ENCODE measurements around the gene TTC9B.
"Not testable (repeated sequence)": the region's sequence is repeated elsewhere in the genome, so short reads cannot be mapped to it uniquely, and the experiment has no call there.

TTC9B gene

DNA sequence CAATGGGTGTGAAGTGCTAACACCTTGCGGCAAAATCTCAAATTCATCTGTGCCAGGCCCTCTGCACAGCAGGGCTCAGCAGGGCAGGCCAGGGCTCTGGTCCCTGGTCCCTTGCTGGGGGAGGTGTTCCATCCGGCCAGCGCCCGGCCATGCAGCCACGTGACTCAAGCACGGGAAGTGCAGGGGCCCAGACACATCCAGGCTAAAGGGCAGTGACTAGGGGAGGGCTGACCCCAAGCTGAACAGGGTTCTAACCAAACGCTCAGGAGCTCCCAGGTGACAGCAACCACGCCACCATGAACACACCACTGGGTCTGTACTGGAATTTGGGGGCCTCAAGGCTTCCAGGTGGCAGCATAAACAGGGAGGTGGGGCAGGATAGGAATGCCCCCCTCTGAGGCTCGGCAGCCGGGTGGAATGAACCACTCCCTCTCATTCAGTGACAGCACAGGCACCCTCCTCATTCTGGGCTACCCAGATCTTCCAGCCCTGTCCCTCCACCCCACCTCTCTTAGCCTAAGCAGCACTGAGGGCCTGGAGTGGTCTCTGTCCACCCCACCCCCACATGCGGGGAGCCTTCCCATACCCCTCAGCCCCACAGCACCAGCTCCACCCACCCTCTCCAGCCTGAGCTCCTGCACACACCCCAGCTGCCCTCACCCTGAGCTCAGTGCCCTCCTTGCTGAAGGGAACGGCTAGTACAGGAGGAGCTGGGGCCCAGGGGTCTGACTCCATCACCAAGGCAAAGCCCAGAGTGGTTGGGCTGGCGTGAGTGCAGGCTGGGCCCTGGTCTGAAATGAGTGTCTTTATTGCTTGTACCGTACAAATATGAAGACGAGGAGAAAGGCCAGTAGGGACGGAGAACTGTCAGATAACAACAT is 13.6 kb upstream of the TTC9B start:
- no peak for DNase-seq

DNA sequence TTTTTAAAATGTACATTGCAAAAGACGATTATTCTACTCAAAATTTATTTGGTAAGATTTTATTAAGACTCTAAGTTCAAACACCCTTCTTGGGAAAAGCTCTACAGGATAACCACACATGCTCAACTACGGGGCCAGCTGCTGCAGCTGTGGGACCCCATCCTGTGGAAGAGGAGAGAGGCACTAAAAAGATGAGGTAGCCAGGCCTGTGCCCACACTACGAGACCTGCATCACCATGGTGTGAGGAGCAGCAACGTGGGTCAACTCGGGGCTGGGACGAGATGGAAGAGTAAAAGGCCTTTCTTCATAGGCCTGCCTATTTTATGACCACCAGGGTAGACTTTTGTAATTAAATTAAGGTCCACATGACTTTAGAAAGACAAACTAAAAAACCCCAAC is 12.9 kb upstream of the TTC9B start:
- DNase-seq = no peak

DNA sequence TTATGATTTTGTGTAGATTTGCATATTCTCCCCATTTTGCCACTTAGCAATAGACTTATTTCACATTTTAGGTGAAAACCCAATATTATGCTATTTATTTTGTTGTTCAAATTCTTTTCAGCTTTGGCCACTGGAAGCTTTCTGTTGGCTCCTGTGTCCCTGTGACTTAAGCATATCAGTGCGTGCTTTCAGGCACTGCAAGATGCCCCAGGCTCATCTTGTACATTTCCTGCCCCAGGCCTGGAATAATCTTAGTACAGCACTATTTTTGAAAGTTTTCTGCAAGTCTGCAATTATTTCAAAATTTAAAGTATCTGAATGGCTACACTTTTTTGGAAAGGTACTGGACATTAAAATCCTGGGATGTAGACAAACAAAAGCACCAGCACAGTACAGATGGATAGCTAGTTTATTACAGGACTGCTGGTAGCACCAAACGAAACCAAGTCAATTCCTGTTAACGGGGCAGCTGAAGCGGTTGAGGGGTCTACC is 11.8 kb upstream of the TTC9B start:
- no peak for DNase-seq

DNA sequence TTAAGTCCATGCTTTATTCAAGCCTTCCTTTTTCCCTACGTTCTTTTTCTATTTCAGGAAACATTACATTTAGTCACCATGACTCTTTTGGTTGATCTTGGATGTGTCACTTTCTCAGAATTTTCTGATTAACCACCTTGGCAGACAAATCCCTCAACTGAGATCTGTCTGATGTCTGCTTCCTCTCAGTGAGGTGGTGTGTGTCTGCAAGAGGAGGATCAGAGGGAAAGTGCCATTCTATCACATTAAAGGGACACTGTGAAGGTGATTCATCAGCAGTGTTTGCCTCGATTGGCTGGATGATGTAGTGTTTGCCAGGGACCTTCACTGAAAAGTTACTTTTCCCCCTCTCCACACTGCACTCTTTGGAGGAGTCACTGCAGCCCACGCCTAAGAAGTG is 11.3 kb upstream of the TTC9B start:
- no peak for DNase-seq

DNA sequence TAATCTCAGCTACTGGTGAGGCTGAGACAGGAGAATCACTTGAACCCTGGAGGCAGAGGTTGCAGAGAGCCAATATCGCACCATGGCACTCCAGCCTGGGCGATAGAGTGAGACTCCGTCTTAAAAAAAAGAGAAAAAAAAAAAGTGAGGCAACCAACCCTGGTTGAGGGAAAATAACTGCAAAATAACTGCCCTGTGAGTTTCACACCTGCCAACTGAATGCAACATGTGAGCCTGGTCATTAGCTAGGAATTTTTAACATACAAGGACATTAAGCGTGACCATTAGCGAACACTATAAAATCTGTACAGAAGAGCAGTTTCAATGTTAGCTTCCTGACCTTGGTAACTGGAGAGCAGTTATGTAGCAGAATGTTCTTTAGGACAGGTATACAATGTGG is 10.7 kb upstream of the TTC9B start:
- DNase-seq = no peak

DNA sequence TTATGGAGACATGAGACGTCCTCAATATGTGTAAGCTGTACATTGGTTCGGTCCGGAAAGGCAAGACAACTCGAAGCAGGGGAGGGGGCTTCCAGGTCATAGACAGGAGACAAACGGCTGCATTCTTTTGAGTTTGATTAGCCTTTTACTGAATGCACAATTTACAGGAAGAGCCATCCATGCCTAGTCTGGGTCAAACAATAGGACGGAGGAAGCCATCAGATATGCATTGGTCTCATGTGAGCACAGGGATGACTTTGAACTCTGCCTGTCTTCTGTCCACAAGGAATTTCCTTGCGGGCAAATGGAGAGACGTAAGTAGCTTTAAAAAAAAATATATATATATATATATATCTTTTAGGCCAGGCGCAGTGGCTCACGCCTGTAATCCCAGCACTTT is 10.2 kb upstream of the TTC9B start:
- no peak for DNase-seq

DNA sequence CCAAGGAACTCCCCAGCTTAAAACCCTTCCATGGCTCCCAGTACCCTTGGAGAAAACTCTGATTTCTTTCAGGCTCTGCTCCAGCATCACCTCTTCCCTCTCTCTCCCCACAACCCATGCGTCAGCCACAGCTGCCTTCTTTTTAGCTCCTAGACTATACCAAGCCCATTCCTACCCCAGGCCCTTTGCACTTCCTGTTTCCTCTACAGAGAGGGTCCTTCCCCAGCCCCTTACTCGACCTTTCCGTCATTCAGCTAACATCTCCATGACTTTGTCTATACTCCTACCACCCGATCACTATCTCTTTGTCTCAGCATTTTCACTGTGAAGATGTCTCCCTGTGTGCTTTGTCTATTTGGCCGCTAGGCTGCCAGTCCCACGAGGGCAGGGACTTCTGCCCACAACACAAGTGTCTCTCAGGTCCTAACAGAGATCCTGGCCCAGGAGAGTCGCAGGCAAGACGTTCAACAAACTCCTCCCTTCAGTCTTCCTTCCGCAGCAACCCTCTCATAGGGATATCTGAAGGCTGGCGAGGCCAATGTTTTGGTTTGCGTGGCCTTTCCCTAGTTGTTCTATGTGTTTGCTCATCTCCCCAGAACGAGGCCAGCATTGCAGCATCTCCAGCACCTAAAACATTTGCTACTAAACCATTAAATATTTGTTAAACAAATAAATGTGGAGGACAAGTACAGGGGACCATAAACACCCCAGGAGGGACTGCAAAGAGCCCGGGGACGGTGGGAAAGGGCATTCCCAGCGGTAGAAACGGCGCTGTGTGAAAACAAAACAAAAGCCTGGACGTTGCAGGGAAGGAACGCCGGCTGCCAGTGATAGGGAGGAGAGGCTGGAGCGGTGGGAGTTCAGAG is 7.5 kb upstream of the TTC9B start:
- DNase-seq = no peak

DNA sequence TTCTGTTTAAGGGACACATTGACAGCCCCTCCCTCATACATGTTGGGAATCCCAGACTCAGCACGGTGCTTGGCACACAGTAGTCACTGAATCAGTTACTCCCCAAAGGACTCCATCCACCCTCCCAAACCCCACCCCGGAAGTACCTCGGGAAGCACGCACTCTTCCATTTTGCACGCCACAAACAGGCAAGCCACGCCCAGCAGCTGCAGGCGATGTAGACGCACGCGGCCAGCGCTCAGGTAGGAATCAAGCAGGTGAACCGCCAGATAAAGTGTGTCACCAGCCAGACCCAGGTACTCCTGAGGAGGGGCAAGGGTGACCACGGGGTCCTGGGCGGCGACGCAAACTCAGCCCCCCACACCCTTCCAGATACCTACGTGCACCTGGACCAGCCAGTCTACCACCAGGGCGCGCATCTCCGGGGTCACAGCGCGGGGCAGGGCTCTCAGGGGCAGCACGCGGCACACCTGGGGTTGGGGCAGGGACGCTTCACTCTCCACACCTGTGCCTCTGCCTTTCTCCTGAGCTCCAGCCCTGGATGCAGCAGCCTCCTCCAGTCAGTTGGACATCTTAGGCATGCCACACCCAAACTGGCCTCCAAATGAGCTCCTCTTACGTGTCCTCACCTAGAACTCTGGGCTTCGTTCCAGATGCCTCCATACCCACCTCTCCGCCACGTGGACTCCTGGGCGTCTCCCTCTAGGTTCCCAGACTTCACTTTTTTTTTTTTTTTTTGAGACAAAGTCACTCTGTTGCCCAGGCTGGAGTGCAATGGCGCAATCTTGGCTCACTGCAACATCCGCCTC is 6.4 kb upstream of the TTC9B start:
- DNase-seq = no peak

DNA sequence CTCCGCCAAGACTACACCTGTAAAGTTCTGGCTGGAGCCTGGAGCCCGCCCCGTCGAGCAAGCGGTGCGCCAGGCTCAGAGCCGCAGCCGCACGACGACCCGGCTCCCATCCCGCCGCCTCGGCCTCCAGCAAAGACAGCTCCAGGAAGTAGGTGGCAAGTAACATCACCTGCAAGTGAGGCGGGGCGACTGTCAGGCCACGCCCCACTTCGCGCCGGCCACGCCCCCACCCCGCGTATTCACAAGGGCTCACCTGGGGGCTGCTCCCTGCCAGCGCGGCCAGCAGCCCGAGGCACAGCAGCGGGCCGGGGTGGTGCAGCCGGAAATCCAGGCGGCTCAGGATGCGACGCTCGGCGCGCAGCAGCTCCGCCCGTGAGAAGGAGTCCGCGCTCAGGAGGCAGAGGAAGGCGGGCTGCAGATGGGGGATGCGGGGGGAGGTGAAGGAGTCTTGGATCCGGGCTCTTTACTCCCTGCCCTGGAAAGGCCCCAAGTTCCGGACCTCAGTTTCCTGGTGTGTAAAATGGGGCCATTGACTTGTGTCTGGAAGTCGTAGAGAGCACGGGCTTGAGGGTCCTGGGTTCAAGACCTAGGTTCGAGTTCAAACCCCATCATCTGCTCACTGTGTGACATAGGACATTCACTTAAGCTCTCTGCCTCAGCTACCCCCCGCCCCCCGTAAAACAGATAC is 5.1 kb upstream of the TTC9B start:
- no peak for DNase-seq

DNA sequence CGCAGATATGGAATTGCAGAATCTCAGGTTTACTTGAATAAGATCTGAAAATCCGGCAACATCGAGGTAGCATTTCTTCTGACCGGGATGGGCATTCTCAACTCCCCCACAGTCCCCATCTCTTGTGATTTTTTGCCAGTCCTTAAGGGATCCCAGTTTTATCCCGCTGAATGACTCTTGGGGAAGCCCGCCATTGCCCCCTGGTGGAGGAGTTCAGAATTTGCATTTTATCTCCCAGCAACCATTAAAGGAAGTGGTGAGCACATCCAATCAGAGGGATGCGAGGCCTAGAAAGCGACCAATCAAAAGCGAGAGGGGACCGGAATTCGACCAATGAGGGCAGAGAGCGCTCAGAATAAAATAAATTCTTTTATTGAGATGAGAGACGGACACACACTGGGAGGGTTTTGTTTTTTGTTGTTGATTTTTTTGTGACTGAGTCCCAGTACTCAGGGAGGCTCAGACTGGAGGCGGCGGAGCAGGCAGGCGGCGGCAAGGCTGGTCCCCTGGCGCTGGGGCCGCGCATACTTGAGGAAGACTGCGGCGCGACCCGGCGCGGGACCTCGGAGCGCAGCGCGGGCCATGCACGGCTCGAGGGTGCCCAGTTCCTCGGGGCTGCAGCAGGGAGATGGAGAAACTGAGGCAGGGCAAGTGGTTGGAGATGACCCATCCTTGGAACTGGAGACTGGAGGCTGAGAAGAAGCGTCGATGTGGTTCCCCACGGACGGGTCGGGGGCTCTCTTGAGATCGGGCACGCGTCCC is 3.9 kb upstream of the TTC9B start:
- peak; percentile 65 for DNase-seq

DNA sequence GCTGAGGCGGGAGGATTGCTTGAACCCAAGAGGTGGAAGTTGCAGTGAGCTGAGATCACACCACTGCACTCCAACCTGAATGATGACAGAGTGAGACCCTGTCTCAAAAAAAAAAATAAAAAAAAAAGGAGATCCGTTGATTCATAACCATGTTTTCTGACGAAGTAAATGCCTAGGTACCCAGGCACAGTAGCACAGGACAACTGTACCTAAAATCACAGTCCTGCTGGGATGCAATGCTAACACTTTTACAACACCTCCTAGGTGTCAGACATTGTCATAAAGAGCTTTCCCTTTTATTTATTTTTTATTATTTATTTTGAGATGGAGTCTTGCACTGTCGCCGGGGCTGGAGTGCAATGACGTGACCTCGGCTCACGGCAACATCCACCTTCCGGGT is 2.5 kb upstream of the TTC9B start:
- DNase-seq = no peak

DNA sequence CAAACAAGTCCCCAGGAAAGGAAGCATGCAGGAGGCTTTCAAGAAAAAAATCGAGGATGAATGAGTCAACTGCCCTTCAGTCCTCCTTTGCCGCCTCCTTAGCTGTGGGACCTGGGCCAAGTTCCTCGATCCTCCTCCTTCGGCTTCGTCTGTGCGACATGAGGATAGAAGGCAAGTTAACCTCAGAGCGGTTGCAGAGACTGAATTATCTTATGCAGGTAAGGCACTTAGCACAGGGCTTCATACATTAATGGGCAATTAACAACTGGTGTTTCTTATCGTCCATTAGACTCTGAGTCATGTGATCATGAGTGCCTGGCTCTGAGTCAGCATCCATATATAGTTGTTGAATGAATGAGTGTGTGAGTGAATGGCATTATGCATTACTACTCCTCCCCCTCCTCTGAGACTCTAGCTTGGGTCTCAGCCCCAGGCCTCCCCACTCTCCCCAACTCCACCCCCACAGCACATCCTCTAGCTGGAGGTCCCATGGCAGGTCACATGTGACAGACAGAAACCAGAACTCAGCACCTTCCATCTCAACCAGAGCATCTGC is 1.6 kb upstream of the TTC9B start:
- no peak for DNase-seq

DNA sequence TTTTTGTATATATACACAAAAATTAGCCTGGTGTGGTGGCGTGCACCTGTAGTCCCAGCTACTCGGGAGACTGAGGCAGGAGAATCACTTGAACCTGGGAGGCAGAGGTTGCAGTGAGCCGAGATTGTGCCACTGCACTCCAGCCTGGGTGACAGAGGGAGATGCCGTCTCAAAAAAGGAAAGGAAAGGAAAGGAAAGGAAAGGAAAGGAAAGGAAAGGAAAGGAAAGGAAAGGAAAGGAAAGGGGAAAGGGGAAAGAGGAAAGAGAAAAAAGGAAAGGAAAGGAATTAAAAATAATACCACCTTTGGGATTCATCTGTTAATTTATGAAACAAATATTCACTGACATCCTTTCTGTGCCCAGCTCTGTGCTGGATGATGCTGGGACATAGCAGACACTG is 845 bp upstream of the TTC9B start:
- not testable (repeated sequence) for DNase-seq

DNA sequence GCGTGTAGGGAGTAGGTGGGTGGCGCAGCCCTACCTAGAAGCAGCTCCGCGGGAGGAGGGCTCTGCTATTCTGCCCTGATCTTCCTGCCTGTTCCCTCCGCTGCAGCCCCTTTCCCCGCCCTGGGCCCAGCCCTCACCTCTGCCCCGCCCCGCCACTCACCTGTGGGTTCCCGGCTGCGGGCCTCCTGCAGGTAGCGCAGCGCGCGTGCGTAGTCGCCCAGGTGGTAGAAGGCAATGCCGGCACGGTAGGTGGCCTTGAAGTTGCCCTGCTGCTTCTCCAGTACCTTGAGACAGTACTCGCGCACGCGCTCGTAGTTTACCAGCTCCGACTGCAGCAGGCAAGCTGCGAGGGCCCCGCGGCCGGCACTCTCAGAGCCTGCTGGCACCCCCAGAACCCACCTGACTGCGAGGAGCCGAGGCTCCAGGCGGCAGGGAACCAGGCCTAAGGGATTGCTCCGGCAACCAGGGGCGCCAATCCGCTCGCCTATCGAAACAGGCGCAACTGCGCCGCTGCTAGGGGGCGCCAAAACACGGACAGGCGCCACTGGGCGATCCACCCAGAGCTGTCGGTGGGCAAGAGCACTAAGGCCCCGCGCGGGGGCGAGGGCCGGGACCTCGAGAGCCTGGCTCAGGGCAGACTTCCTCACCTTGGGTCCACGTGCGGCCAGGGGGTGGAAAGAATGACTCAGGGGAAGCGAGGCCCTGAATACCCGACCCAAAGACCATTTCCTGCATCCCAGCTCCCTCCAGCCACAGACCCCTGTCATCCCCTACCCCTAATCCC is 965 bp downstream of the TTC9B start:
- DNase-seq = no peak

DNA sequence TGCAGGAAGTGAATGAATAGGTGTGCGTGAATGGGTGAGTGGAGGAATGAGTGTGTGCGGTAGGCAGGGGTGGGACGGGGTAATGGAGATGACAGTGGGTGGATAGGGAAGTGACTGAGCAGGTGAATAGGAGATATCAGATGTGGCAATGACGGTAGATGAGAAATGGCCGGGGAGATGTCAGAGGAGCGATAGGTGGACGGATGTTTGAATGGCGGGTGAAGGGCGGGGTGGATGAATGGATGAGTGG is 1.5 kb downstream of the TTC9B start:
- DNase-seq = no peak

DNA sequence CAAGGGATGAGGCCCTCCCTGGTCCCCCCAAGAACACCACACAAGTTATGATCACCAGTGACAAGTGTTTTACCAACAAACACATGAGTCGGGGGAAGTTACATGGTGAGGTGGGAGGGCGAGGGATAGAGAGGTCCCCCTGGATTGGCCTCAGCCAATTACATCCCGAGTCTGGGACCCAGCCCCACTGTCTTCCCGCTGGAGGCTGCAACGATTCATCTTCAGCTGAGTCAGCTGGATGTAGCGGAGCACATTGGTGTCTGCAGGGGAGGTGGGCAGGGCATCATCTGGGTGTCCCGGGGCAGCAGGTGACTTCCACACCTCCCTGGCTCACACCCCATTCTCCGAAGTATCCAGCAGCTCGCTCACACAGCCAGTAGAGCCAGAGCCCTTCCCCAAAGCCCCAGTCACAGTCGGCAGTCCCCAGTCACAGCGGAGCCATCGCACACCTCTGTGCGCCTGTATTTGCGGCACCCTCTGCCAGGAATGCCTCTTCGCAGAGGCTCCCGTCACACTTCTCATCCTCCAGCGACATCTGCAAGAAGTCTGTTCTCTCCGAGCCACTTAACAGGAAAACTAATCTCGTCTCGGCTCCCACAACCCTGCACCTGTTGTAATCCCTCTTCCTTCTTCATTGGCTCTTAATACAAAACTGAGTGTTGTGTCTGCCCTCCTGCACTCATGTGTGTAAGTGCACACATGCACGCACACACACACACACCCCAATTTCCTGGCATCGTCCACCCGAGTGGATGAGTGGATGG is 2.0 kb downstream of the TTC9B start:
- DNase-seq = no peak

DNA sequence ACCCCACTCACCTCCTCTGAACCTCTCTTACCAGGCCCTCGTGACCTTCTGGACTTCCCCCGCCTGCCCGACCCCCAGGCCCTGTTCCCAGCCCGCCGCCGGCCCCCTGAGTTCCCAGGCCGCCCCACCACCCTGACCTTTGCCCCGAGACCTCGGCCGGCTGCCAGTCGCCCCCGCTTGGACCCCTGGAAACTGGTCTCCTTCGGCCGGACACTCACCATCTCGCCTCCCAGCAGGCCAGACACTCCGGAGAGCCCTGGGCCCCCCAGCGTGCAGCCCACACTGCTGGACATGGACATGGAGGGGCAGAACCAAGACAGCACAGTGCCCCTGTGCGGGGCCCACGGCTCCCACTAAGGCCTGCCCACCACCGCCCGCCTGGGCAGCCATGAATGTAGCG is 3.2 kb downstream of the TTC9B start:
- DNase-seq = no peak

DNA sequence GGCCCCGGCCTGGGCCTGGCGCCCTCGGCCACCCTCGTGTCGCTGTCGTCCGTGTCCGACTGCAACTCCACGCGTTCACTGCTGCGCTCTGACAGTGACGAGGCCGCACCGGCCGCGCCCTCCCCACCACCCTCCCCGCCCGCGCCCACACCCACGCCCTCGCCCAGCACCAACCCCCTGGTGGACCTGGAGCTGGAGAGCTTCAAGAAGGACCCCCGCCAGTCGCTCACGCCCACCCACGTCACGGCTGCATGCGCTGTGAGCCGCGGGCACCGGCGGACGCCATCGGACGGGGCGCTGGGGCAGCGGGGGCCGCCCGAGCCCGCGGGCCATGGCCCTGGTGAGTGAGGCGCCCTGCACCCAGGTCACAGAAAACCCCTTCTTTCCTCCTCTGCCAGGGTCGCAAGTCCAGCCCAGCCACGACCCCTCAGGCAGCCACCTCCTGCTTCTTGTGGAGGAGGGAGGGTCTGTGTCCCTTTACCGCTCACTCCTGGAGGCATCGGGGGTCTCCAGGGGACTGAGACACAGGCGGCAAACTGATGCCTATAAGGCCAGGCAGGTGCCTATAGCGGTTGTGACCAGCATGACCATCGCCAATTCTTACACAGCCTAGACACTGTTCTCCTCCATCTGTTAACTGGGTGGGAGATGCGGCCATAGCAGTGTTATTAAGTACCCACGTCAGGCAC is 4.2 kb downstream of the TTC9B start:
- no peak for DNase-seq

DNA sequence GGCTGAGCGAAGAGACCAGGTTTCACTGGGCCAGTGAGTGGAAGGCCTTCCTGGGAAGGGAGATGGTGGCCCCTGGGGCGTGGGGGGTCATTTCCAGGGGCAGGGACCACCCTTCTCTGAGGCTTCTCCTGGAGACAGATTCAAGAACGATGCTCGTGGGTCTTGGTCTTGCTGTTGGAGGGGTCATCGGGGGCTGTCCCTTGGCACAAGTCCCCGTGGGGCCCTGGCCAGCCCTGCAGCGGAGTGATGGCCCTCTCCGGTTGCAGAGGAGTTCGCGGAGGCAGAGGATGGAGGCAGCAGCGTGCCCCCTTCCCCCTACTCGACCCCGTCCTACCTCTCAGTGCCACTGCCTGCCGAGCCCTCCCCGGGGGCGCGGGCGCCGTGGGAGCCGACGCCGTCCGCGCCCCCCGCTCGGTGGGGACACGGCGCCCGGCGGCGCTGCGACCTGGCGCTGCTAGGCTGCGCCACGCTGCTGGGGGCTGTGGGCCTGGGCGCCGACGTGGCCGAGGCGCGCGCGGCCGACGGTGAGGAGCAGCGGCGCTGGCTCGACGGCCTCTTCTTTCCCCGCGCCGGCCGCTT is 4.8 kb downstream of the TTC9B start:
- DNase-seq = no peak
